Hematopoietic multipotent progenitor cell treated with erythropoietin and hydrocortisone succinate and interleukin-3 and kit ligand, for 17 days (in vitro differentiated cells): ENCODE data around the gene ST8SIA3.
"Not testable (repeated sequence)": the region's sequence is repeated elsewhere in the genome, so short reads cannot be mapped to it uniquely, and the experiment has no call there.

ENCODE experiments used
- DNase-seq: peaks from one replicate; pipeline ENCODE4 v3.0.0-alpha.2; 2015; ENCODE audit warnings: low spot score

The ST8SIA3 gene

DNA sequence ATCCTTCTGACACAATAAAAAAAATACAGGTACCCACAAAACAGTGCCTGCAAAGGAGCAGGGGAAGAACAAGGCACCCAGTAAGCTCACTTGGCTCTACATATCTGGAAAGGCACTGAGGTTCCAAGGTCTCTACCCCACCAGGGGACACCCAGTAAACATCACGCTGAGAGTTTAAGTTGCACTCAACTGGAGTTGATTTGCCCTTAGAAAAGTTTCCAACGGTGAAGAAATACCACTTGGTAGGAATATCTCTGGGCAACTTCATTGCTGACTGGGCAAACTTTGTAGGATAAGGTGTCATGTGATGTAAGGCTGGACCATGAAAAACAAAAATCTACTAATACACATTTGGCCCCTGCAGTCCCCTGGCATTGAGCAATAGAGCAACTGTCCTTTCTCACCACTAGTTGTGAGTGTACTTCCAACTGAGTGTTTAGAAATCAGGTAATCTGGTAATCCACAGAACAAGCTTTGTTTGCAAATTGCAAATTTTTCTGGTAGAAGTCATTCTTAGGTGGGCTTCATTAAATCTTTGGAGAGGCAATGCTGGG, 14.2 kb downstream of the ST8SIA3 start:
- no peak for DNase-seq

DNA sequence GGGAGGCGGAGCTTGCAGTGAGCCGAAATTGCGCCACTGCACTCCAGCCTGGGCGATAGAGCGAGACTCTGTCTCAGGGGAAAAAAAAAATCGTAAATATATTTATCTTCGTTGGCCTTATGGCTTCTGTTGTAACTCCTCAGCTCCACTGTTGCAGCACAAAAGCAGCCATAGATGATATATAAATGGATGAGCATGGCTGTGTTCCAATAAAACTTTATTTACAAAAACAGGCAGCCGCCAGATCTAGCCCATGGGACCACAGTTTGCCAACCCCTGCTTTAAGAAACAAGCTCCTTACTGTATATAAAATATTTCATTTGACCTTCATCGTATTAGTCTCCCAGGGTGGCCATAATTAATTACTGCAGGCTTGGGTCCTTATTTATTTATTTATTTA, 20.1 kb downstream of the ST8SIA3 start:
- no peak for DNase-seq

DNA sequence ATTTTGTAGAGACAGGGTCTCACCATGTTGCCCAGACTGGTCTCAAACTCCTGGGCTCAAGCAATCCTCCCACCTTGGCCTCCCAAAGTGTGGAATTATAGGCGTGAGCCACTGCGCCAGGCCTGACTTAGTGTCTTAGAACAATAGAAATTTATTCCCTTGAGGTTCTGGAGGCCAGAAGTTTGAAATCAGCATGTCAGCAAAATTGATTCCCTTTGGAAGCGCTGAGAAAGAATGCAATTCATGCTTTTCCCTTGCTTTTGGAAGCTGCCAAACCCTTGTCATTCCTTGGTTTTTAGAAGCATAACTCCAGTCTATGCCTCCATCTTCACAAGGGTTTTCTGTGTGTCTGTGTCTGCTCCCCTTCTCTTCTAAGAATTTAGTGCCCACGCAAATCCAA, 20.7 kb downstream of the ST8SIA3 start:
- no peak for DNase-seq

DNA sequence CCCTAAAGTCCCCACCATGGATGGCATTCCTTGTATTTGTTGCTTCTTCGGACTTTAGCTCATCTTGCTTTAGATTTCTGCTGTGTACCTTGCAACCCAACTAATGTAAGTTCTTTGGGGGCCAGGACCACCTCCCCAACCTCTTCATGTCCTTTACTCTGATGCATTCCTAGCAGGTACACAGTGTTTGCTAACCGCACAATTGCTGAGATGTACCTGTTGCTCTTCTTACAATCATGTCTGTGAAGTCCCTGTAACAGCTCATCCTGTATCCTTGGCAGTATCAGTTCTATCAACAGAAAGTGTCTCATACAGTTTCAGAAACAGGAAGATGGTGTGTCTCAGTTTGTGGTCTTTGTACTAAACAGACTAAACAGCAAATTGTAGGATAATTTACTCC, 24.1 kb downstream of the ST8SIA3 start:
- no peak for DNase-seq

DNA sequence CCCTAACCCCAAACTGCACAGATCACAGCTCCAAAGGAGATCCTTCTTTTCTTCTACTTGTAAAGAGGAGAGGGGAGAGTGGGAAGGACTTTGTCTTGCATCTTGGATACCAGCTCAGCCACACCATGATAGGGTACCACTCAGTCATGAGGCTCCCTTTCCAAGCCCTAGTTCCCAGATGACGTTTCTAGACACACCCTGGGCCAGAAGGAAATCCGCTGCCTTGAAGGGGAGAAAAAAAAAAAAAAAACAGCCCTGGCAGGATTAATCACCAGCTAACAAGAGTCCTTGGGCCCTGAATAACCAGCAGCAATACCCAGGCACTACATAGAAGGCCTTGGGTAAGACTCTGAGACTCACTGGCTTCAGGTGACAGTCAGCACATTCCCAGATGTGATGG, 36.9 kb downstream of the ST8SIA3 start:
- no peak for DNase-seq

DNA sequence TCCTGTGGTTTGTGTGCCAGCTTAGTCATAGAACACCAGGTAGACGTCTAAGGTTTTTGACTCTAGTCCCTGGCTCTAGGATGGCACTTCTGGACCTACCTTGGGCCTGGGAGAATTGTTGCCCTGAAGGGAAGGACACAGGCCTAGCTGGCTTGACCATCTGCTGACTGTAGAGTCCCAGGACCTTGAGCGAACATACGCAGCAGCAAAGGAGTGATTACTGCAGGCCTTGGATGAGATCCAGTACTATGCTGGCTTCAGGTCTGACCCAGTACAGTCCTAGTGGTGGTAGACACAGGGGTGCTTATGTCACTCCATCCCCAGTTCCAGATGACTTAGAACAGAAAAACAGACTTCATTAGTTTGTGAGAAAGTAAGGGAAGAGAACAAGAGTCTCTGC, 37.7 kb downstream of the ST8SIA3 start:
- no peak for DNase-seq

DNA sequence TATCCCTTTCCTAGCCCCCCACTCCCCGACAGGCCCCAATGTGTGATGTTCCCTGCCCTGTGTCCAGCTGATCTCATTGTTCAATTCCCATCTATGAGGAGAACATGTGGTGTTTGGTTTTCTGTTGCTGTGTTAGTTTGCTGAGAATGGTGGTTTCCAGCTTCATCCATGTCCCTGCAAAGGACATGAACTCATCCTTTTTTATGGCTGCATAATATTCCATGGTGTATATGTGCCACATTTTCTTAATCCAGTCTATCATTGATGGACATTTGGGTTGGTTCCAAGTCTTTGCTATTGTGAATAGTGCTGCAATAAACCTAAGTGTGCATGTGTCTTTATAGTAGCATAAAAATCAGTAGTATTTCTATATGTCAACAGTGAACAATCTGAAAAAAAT, 42.4 kb downstream of the ST8SIA3 start:
- not testable (repeated sequence) for DNase-seq

DNA sequence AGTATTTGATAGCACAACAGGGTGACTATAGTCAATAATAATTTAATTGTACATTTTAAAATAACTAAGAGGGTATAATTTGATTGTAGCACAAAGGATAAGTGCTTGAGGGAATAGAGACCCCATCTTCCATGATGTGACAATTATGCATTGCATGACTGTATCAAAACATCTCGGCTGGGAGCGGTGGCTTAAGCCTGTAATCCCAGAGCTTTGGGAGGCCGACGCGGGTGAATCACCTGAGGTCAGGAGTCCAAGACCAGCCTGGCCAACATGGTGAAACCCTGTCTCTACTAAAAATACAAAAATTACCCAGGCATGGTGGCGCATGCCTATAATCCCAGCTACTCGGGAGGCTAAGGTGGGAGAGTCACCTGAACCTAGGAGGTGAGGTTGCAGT, 44.5 kb downstream of the ST8SIA3 start:
- not testable (repeated sequence) for DNase-seq

DNA sequence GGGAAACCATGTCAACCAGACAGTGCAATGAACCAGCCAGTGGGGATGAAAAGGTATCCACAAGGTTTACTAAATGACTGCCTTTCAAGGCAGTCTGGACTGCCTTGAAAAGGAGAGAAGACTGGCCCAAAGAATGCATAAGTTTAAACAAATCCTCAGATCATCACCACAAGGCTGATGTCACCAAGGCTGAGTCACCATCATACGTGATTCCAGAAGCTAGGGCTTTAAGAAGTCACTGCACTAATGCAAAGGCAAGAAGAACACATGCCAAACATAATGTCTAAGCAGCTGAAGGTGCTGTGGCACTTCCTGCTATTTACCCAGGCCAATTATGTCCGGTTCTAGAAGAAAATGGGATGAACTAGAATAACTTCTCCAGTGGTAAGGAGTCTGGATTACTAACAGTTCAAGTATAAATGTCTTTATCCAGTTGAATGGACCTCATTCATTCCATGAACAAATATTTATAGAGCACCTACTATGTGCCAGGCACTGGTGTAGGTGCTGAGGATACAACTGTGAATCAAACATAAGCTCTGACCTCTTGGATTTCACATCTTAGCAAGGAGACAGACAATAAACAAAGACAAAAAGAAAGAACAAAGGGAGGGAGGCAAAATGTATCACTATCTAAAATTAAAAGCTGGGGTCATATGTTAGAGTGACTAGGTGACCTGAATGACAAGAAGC, 45.2 kb downstream of the ST8SIA3 start:
- DNase-seq = no peak

DNA sequence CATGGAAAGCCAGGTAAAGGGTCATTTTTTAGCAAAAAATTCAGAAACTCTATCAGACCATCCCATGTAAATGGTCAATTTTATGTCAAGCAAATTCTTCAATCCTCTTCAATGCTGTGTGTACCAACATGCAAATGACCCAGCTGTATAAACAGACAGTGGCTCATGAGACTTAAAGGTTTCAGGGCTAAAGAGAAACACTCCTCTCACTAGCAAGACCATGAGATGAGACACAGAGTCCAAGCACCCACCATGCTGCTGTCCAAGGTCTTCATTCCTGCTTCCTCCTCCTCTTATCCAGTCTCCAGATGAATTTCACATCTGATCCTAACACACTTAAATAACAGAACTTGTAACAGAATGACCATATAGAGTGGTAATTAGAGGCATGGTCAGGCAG, 52.0 kb downstream of the ST8SIA3 start:
- DNase-seq = no peak

DNA sequence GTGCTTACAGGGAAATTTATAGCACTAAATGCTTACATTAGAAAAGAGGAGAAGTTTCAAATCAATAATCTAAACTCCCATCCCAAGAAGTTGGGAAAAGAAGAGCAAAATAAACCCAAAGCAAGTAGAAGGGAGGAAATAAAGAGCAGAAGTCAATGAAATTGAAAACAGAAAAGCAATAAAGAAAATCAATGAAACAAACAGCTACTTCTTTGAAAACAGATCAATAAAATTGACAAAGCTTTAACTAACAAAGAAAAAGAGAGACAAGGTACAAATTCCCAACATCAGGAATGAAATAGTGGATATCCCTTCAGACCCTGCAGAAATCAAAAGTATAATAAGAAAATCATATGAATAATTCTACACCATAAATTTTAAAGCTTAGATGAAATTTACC, 57.3 kb downstream of the ST8SIA3 start:
- DNase-seq = no peak

DNA sequence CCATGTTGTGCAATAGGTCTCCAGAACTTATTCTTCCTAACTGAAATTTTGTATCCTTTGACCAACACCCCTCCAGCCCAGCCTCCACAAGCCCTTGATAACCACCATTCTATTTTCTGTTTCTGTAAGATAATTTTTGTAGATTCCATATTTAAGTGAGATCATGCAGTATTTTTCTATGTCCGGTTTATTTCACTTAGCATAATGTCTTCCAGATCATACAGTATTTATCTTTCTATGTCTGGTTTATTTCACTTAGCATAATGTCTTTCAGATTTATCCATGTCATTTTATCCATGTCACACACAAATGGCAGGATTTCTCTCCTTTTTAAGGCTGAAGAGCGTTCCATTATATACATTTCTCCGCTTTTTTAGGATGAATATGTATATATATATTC, 58.4 kb downstream of the ST8SIA3 start:
- DNase-seq = no peak

DNA sequence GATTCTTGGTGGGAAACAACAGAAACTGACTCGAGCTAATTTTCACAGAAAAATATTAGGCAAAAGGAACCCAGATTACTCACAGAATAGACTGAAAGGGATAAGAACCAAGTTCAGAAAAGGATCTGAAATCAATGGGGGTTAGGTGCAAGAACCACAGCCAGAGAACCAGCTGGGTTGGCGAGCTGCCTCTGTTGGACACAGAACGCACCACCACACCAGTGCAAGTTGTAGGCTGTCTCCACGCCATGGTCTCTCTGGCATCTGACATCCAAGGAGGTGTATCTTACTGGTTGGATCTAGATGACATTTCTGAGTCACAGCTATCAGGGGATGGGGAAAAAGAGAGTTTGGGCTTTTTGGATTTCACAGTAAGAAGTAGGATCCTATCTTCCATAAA, 64.2 kb downstream of the ST8SIA3 start:
- no peak for DNase-seq
